ENCODE data around the gene COMTD1. TPM values are rescaled to one million over a fixed set of nuclear protein-coding genes. Genes with fewer than 3 reads are reported as not detected.

Gene COMTD1
- polyA plus RNA-seq (2011; rRNA removed) (3.1 and 3.3 TPM in 2 replicates), polyA minus RNA-seq (2011; rRNA and poly(A)+ RNA removed) (0.51 and 1.3 TPM in 2 replicates)

GRCh38 chr10:75235375-75236177 is at the start of gene COMTD1:
Gene COMTD1, minus strand, starts transcription at chr10:75235957. Its CDS starts 29 bp downstream, at chr10:75235928.
- no peaks in the 10 kb centered on the region; the same call in 1 of the 2 replicates for H3K27me3 ChIP-seq (ENCODE audit: control insufficient read depth, insufficient read depth, low read length)
- CTCF ChIA-PET: interaction anchor here (0.6 to 14.7 kb wide), 43 partner anchors 10 to 1008 kb away, joined by 3 to 292 read pairs (median 4); partner anchors contain the start of genes SAMD8 and VDAC2
- no peaks in the 10 kb centered on the region; the same call in none of the 2 replicates for H3K36me3 ChIP-seq (ENCODE audit: control insufficient read depth, insufficient read depth, low read length)
- no peak for DNase-seq (ENCODE audit: low read depth)
- peak; percentile 100 for TF ChIP-seq CTCF (IDR thresholded peaks at IDR 0.05; ENCODE audit: insufficient read depth, low read depth, low read length)
- H3K4me3 ChIP-seq (ENCODE audit: low read depth, low read length): peak within 1 kb of the TSS; percentile 60
- POLR2A ChIA-PET: interaction anchor here (0.6 kb wide), 1 partner anchor 48 kb away, joined by 8 read pairs; no protein-coding TSS in a partner anchor

GRCh38 chr10:75283671-75284470 is 48.1 kb upstream of the COMTD1 start:
- DNase-seq (ENCODE audit: low read depth): peak; percentile 47
- no peak overlapping the region for H3K4me3 ChIP-seq (ENCODE audit: low read depth, low read length)
- peaks cover 19% of the 10 kb centered on the region for H3K27me3 ChIP-seq (ENCODE audit: control insufficient read depth, insufficient read depth, low read length)
- no peaks in the 10 kb centered on the region for H3K36me3 ChIP-seq (ENCODE audit: control insufficient read depth, insufficient read depth, low read length)
- POLR2A ChIA-PET: interaction anchor here (0.6 kb wide), 1 partner anchor 21 kb away, joined by 3 read pairs; no protein-coding TSS in a partner anchor
- no peak for TF ChIP-seq CTCF (IDR thresholded peaks at IDR 0.05; ENCODE audit: insufficient read depth, low read depth, low read length)
- CTCF ChIA-PET: interaction anchor here (1.3 kb wide), 1 partner anchor 11 kb away, joined by 5 read pairs; no protein-coding TSS in a partner anchor

- ChIA-PET CTCF (interaction anchor here (1.0 to 2.0 kb wide), 2 partner anchors 9 to 11 kb away, joined by 3 to 5 read pairs; no protein-coding TSS in a partner anchor), POLR2A (interaction anchor here (0.6 kb wide), 1 partner anchor 21 kb away, joined by 3 read pairs; no protein-coding TSS in a partner anchor)
- no peak overlapping the region for H3K4me3 ChIP-seq (ENCODE audit: low read depth, low read length)
- H3K27me3 ChIP-seq (ENCODE audit: control insufficient read depth, insufficient read depth, low read length): peaks cover 18% of the 10 kb centered on the region
- H3K36me3 ChIP-seq (ENCODE audit: control insufficient read depth, insufficient read depth, low read length): no peaks in the 10 kb centered on the region
- no peak for TF ChIP-seq CTCF (IDR thresholded peaks at IDR 0.05; ENCODE audit: insufficient read depth, low read depth, low read length)
- no peak for DNase-seq (ENCODE audit: low read depth)
These were observed 47.4 kb upstream of the COMTD1 start for GRCh38 chr10:75283078-75283670.

- no peaks in the 10 kb centered on the region for H3K36me3 ChIP-seq (ENCODE audit: control insufficient read depth, insufficient read depth, low read length)
- H3K27me3 ChIP-seq (ENCODE audit: control insufficient read depth, insufficient read depth, low read length): peaks cover 16% of the 10 kb centered on the region
- CTCF ChIA-PET: interaction anchor here (1.0 to 2.0 kb wide), 2 partner anchors 10 to 12 kb away, joined by 3 to 5 read pairs; no protein-coding TSS in a partner anchor
- POLR2A ChIA-PET: no interaction called here
- DNase-seq (ENCODE audit: low read depth): no peak
- no peak for TF ChIP-seq CTCF (IDR thresholded peaks at IDR 0.05; ENCODE audit: insufficient read depth, low read depth, low read length)
- no peak overlapping the region for H3K4me3 ChIP-seq (ENCODE audit: low read depth, low read length)
These were observed 46.2 kb upstream of the COMTD1 start for GRCh38 chr10:75281974-75282373.
